Muscle layer of duodenum (tissue), 2 donors: ENCODE data around the gene E2F8.

Experiments used
- H3K27ac ChIP-seq: one replicate; pipeline ENCODE4 v1.7.0; 2013; ENCODE audit warnings: mild to moderate bottlenecking, low read length
- H3K27me3 ChIP-seq: one replicate; pipeline ENCODE4 v1.7.0; 2013; ENCODE audit warnings: low read depth, mild to moderate bottlenecking, control low read depth, low read length
- H3K36me3 ChIP-seq, 2 donors: one replicate each; pipeline ENCODE4 v1.7.0; 2013; ENCODE audit warnings: low read length in 2 of 2, control low read depth in 1 of 2, mild to moderate bottlenecking in 1 of 2; ENCODE audit not compliant: insufficient read depth in 2 of 2, control insufficient read depth in 1 of 2
- H3K4me1 ChIP-seq, 2 donors: one replicate each; pipeline ENCODE4 v1.7.0; 2013; ENCODE audit warnings: low read length in 2 of 2, mild to moderate bottlenecking in 2 of 2, control low read depth in 1 of 2, moderate library complexity in 1 of 2; ENCODE audit not compliant: insufficient read depth in 2 of 2, control insufficient read depth in 1 of 2
- H3K4me3 ChIP-seq, 2 donors: one replicate each; pipeline ENCODE4 v1.7.0; 2013; ENCODE audit warnings: low read length in 2 of 2, low read depth in 1 of 2, mild to moderate bottlenecking in 1 of 2
- H3K9me3 ChIP-seq, 2 donors: one replicate each; pipeline ENCODE4 v1.7.0; 2013; ENCODE audit warnings: low read length in 2 of 2, control low read depth in 1 of 2, mild to moderate bottlenecking in 1 of 2; ENCODE audit not compliant: control insufficient read depth in 1 of 2
- donor health status: healthy.

E2F8 gene

DNA sequence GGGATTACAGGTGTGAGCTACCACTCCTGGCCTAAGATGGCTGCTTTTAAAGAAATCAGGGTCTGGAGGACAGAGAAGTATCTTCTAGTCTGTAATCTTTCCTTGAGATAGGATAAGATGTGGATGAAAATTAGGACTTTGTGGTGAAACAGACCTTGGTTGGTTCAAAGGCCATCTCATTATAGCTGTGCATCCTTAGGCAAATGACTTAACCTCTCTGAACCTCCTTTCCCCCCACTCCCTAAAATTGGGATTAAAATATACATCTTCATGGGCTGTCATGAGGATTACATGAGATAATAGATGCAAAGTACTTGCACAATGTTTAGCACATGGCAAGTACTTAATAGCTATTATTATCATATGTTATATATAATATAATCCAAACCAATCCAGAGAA, 10.8 kb upstream of the E2F8 start:
- Histone ChIP-seq H3K27ac (no peak overlapping the region), H3K9me3 (no peaks in the 10 kb centered on the region), H3K36me3 (no peaks in the 10 kb centered on the region), H3K4me1 (no peaks in the 10 kb centered on the region), H3K4me3 (no peak overlapping the region), H3K27me3 (no peaks in the 10 kb centered on the region)

DNA sequence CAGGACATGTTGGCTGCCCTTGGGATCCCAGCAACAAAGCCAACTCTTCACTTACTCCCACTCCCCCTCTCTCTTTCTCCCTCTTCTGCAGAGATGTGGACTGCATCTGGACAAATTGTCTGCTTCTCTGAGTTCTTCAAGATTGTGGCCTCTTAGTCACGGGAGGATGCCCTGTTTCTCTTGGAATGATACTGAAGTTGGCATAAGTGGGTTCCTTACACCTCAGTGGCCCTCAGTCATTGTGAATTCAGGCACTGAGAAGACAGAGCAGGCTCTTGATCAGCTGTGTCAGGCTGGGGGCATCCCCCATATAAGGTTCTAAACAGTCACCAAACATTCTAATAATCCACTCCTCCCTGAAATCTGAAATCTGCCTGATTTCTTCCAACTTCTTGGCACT, 6.1 kb upstream of the E2F8 start:
- Histone ChIP-seq H3K4me1 (peaks cover 0 to 7% of the 10 kb centered on the region in 2 donors), H3K27me3 (peaks cover 16% of the 10 kb centered on the region), H3K36me3 (no peaks in the 10 kb centered on the region), H3K9me3 (no peaks in the 10 kb centered on the region), H3K27ac (no peak overlapping the region), H3K4me3 (no peak overlapping the region)

GRCh38 chr11:19245351-19245750, 4.6 kb upstream of the E2F8 start:
- Histone ChIP-seq H3K9me3 (no peaks in the 10 kb centered on the region), H3K27me3 (peaks cover 19% of the 10 kb centered on the region), H3K27ac (no peak overlapping the region), H3K4me3 (no peak overlapping the region), H3K36me3 (no peaks in the 10 kb centered on the region), H3K4me1 (peaks cover 0 to 17% of the 10 kb centered on the region in 2 donors)

- Histone ChIP-seq H3K27me3 (peaks cover 22% of the 10 kb centered on the region), H3K4me1 (peaks cover 0 to 20% of the 10 kb centered on the region in 2 donors), H3K36me3 (no peaks in the 10 kb centered on the region), H3K9me3 (no peaks in the 10 kb centered on the region), H3K27ac (no peak overlapping the region), H3K4me3 (no peak overlapping the region)
These were observed 3.9 kb upstream of the E2F8 start for GRCh38 chr11:19244621-19245020.

GRCh38 chr11:19244084-19244483, 3.3 kb upstream of the E2F8 start:
- Histone ChIP-seq H3K4me3 (no peak overlapping the region), H3K9me3 (no peaks in the 10 kb centered on the region), H3K4me1 (peaks cover 0 to 20% of the 10 kb centered on the region in 2 donors), H3K36me3 (no peaks in the 10 kb centered on the region), H3K27me3 (peaks cover 22% of the 10 kb centered on the region), H3K27ac (no peak overlapping the region)

GRCh38 chr11:19243613-19244012, 2.9 kb upstream of the E2F8 start:
- Histone ChIP-seq H3K27ac (no peak overlapping the region), H3K27me3 (peaks cover 22% of the 10 kb centered on the region), H3K4me1 (peaks cover 0 to 20% of the 10 kb centered on the region in 2 donors), H3K9me3 (no peaks in the 10 kb centered on the region), H3K36me3 (no peaks in the 10 kb centered on the region), H3K4me3 (no peak overlapping the region)

- Histone ChIP-seq H3K9me3 (no peaks in the 10 kb centered on the region), H3K4me1 (peaks cover 0 to 20% of the 10 kb centered on the region in 2 donors), H3K36me3 (no peaks in the 10 kb centered on the region), H3K27ac (no peak overlapping the region), H3K27me3 (peaks cover 22% of the 10 kb centered on the region), H3K4me3 (no peak overlapping the region)
These were observed 2.4 kb upstream of the E2F8 start for GRCh38 chr11:19243143-19243542.

GRCh38 chr11:19242179-19242932, 1.6 kb upstream of the E2F8 start:
- peaks cover 0 to 20% of the 10 kb centered on the region in 2 donors for H3K4me1 ChIP-seq
- no peak overlapping the region for H3K27ac ChIP-seq
- H3K36me3 ChIP-seq, result no peaks in the 10 kb centered on the region
- H3K27me3 ChIP-seq, result peaks cover 22% of the 10 kb centered on the region
- peak overlapping the region; percentile 34 to 88 for H3K4me3 ChIP-seq
- no peaks in the 10 kb centered on the region for H3K9me3 ChIP-seq

DNA sequence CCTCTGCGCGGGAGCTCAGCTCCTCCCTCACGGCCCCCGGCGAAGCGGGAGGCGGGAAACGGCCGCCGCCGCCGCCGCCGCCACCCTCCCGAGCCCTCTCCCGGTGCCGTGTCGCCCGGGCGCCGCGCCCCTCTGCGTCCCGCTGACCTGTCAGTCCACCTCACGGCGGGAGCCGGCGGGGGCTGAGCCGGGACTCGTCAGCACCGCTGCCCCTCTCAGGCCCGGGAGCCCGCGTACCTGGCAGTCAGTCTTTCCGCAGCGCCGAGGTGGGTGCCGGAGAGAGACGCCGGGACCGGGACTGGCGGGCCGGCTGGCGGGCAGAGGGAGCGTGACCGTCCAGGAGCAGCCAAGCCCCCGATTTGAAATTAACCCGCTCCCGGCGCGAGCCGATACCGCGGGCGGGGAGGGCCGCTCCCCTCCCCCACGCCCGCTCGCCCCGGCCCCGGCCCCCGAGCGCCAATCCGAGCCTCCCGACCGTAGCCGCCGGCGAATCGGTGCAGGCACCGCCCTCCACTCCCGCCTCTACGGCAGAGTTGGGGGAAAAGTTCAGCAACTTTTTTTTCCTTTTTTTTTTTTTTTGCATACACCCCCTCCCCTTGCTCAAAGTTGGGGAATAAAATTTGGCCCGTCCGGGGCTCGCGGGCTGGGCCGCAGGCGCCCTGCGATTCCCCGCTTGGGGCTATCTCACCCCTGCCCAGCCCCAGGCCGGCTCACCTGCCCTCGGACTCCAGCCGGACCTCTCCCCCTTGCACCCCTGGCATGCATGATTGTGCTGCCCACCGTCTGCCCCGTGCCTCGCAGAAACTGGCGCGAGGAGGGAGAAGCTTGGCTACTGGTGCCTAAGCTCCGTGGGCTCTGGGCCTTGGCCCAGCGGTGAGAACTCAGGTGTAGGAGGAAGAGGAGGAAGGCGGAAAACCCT, 774 bp upstream of the E2F8 start:
- Histone ChIP-seq H3K4me3 (peak overlapping the region; percentile 34 to 88), H3K36me3 (no peaks in the 10 kb centered on the region), H3K27ac (no peak overlapping the region), H3K4me1 (peaks cover 0 to 20% of the 10 kb centered on the region in 2 donors), H3K27me3 (peaks cover 22% of the 10 kb centered on the region), H3K9me3 (no peaks in the 10 kb centered on the region)

GRCh38 chr11:19239039-19239438, 1.7 kb downstream of the E2F8 start:
- Histone ChIP-seq H3K36me3 (no peaks in the 10 kb centered on the region), H3K4me3 (no peak overlapping the region), H3K27me3 (peaks cover 22% of the 10 kb centered on the region), H3K9me3 (no peaks in the 10 kb centered on the region), H3K4me1 (peaks cover 0 to 20% of the 10 kb centered on the region in 2 donors), H3K27ac (no peak overlapping the region)

DNA sequence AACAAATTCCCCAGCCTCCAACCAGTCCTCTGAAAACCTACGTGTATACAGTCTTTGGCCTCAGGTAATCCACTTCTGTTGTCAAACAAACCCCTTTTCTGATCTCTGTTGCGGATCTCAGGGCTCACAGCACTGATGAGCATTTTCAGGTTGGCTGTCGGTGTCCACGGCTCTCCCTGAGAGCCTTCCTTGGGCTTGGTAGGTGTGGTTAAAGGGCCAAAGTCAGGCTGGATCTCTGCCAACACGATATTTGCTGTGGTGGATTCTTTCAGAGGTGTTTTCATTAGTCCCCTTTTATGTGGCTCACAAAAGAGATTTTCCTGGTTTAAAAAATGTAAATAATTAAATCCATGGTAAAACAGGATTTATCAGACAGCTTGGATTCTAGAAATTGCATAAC, 2.9 kb downstream of the E2F8 start:
- H3K27me3 ChIP-seq, result peaks cover 16% of the 10 kb centered on the region

More for the DNA sequence above, 2.9 kb downstream of the E2F8 start:
- Histone ChIP-seq H3K27ac (no peak overlapping the region), H3K4me1 (peaks cover 0 to 20% of the 10 kb centered on the region in 2 donors), H3K36me3 (no peaks in the 10 kb centered on the region), H3K4me3 (no peak overlapping the region), H3K9me3 (no peaks in the 10 kb centered on the region)
